SH-SY5Y (cell line): ENCODE measurements around the gene FAM124B.

Source experiments
- GATA2 ChIP-seq: IDR thresholded peaks from 2 replicates; pipeline ENCODE4 v1.6.1; 2011; ENCODE audit warnings: mild to moderate bottlenecking, low read depth, low read length
- GATA3 ChIP-seq: IDR thresholded peaks from 2 replicates; pipeline ENCODE4 v1.6.1; 2011; ENCODE audit warnings: low read depth, mild to moderate bottlenecking, low read length, moderate library complexity

DNA sequence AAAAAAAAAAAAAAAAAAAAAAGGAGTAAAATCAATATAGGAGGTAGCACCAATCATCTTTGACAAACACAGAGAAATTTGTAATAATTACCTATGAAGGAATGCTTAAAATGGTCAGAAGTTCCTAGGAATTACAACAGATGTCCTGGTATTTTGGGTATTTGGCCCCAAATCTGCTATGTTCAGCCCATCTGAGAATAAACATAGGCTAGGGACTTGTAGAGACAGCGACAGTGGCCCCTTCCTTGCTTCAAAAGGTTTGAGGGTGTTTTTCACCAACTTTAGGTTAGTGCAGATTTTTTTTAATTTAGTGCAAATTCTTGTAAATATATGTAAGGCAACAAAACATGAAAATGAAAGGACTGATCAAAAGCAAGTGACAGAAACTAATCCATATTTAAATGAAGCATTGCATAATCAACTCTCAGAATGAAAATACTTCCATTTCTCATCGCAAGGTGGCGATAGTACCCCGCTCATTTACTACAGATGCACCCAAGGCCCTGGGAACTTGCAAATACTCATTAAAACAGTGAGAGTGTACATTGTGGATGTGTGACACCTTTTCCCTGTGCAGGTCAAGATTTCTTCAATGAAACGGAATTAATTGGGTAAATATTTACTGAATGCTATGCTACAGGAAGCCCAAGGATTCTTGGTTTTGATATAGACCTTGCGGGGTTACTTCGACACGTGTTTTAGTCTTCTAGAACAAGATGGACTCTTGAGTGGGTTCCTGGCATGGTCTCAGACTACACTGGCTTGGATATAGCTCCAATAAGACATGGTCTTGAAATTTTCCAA, 44.6 kb downstream of the FAM124B start:
- TF ChIP-seq GATA3 = no peak
- no peak for TF ChIP-seq GATA2
